Heart right ventricle (tissue), 16 donors: ENCODE data around the gene GKN2. TPM values are rescaled to one million over a fixed set of nuclear protein-coding genes. Genes with fewer than 3 reads are reported as not detected.

Experiments
- ATAC-seq, 8 donors: fragments of 200-7000 bp; cut with Tn5 transposase; one replicate each; pipeline ENCODE4 v1.9.1; 2020; ENCODE audit warnings: mild to moderate bottlenecking in 8 of 8, moderate library complexity in 8 of 8, moderate number of reproducible peaks in 1 of 8
- DNase-seq, 2 donors: peaks; one replicate each; pipeline ENCODE4 v3.0.0-alpha.2; 2020
- H3K27ac ChIP-seq, 10 donors: fragments of 200-600 bp; sonication (generic) in 2 of 10; one replicate each; pipeline versions ENCODE4 v1.5.0 to v1.8.0; 2020 to 2022; ENCODE audit warnings: mild to moderate bottlenecking in 3 of 10
- H3K27me3 ChIP-seq, 7 donors: fragments of 200-600 bp; one replicate each; pipeline ENCODE4 v1.8.0; 2021 to 2022; ENCODE audit warnings: mild to moderate bottlenecking in 2 of 7
- H3K36me3 ChIP-seq, 9 donors: fragments of 200-600 bp; sonication (generic) in 1 of 9; one replicate each; pipeline versions ENCODE4 v1.5.0 to v1.8.0; 2020 to 2022; ENCODE audit warnings: mild to moderate bottlenecking in 2 of 9
- H3K4me1 ChIP-seq, 9 donors: fragments of 200-600 bp; sonication (generic) in 1 of 9; one replicate each; pipeline versions ENCODE4 v1.5.0 to v1.8.0; 2020 to 2022; ENCODE audit warnings: mild to moderate bottlenecking in 4 of 9
- H3K4me3 ChIP-seq, 10 donors: fragments of 200-600 bp; sonication (generic) in 2 of 10; one replicate each; pipeline versions ENCODE4 v1.5.0 to v1.8.0; 2020 to 2022; ENCODE audit warnings: mild to moderate bottlenecking in 7 of 10, moderate library complexity in 2 of 10
- H3K9me3 ChIP-seq, 11 donors: fragments of 200-600 bp in 10 of 11; sonication (generic) in 2 of 11; one replicate each; pipeline versions ENCODE4 v1.5.0 to v1.8.0; 2013 to 2022; ENCODE audit warnings: mild to moderate bottlenecking in 2 of 11, control low read depth in 1 of 11, moderate library complexity in 1 of 11
- WGBS, 2 donors: extraction: QIAGEN DNeasy Blood & Tissue Kit; methylation state at CpG; one replicate each; pipeline ENCODE4 v1.1.7; 2013; ENCODE audit warnings: inconsistent platforms in 1 of 2; 5-methylcytosine and 5-hydroxymethylcytosine counted together
- intact Hi-C, 10 donors: fragments of 100-400 bp; cut with DNase I; formaldehyde crosslinking; loops; one replicate each; pipeline versions ENCODE4 v1.11.1 to v1.14.2; 2022
- polyA plus RNA-seq, 2 donors: library from polyadenylated mRNA; stranded (reverse); fragments of 200-250 nt; gene quantifications; one replicate each; pipeline ENCODE4 v1.2.3, GENCODE V29; 2013
- total RNA-seq, 10 donors: library from RNA; stranded (reverse); fragmentation: NEBNext Ultra II Directional in 3 of 10; extraction: Animal tissue kit (Norgen Biotek cat#: 25700) in 3 of 10; gene quantifications; one replicate each; pipeline versions ENCODE4 v1.2.1 to v1.2.4, GENCODE V29; 2021 to 2023
- TF ChIP-seq, protein P1 (sequence below), 9 donors: fragments of 200-600 bp; sonication (generic) in 2 of 9; IDR thresholded peaks; one replicate each; pipeline versions ENCODE4 v1.5.0 to v1.8.0; 2021 to 2022; ENCODE audit warnings: antibody characterized with exemption in 9 of 9, mild to moderate bottlenecking in 5 of 9, moderate library complexity in 1 of 9
- donor health status: Arrhythmogenic right ventricular cardiomyopathy.
- donor health status: ischemic (EF 13 %, LVEDD 7.1; RV severe dilation, severe dysfunction).
- donor health status: healthy with polysubstance abuse.
- donor health status: DM: no; HTN: yes; CAD: no.
- donor health status: DM: no; HTN: no; CAD: no.
- donor health status: ischemic (EF 25% LVEDD 6.9; RV normal size, moderate dysfunction).
- donor health status: ischemic (EF 25% LVEDD 5.7; RV mildly dilated, moderate dysfunction).
- donor health status: healthy.
- donor health status: DM: yes; HTN: yes; CAD: no.
- donor health status: Ischemic cardiomyopathy.
- donor health status: ischemic (EF 35%, LVEDD 5.7; RV mildly dilated, moderate dysfunction).
- donor health status: nonischemic (EF 11% LVEDD 7.7; RV severe dilation, severe dysfunction).
- donor health status: DM: yes; HTN: yes; CAD: no.
- donor health status: PGD.
- donor health status: ischemic (EF 29% LVEDD 5.4; RV normal size, mild dysfunction).
- donor health status: nonischemic (EF 23%, LVEDD 6.1; RV moderate dilation, normal function).

The GKN2 gene
- total and polyA plus RNA-seq, 12 donors, result not detected

DNA sequence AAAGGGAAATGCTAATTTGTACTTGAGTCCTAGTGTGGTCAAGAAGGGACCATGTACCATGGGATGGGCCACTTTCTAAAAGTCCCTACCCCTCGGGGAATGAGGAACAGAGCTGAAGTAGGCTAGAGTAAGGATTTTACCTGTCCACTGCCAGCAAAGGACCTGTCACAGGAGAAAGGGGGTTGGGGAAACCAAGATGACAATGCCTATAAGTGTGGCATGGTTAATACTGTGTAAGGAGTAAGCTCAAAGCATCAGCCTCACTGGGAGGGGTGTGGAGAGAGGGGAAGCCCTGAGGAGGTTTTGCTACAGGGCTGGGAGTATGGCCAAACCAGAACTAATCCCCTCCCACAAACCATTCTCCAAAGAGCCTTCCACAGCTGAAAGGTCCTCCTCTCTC is 15.8 kb downstream of the GKN2 start:
- ATAC-seq (peak in 1 of 8 donors; percentile 26), DNase-seq (no peak)
- H3K9me3 ChIP-seq, result peaks cover 0 to 14% (median 0%) of the 10 kb centered on the region in 11 donors
- no peaks in the 10 kb centered on the region for H3K36me3 ChIP-seq
- no peak overlapping the region for H3K4me3 ChIP-seq
- 86 to 88% methylated on average over 1 of the region's 1 CpG for WGBS, 2 donors
- peaks cover 0 to 14% (median 0%) of the 10 kb centered on the region in 9 donors for H3K4me1 ChIP-seq
- TF ChIP-seq, protein P1, sequence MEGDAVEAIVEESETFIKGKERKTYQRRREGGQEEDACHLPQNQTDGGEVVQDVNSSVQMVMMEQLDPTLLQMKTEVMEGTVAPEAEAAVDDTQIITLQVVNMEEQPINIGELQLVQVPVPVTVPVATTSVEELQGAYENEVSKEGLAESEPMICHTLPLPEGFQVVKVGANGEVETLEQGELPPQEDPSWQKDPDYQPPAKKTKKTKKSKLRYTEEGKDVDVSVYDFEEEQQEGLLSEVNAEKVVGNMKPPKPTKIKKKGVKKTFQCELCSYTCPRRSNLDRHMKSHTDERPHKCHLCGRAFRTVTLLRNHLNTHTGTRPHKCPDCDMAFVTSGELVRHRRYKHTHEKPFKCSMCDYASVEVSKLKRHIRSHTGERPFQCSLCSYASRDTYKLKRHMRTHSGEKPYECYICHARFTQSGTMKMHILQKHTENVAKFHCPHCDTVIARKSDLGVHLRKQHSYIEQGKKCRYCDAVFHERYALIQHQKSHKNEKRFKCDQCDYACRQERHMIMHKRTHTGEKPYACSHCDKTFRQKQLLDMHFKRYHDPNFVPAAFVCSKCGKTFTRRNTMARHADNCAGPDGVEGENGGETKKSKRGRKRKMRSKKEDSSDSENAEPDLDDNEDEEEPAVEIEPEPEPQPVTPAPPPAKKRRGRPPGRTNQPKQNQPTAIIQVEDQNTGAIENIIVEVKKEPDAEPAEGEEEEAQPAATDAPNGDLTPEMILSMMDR (IDR thresholded peaks at IDR 0.05), result no peak
- intact Hi-C loops, result no loop called here
- peaks cover 0 to 4% (median 0%) of the 10 kb centered on the region in 7 donors for H3K27me3 ChIP-seq
- H3K27ac ChIP-seq, result no peak overlapping the region

- no peak for DNase-seq
- H3K4me1 ChIP-seq, result peaks cover 0 to 14% (median 0%) of the 10 kb centered on the region in 9 donors
- no peak overlapping the region for H3K27ac ChIP-seq
- H3K4me3 ChIP-seq, result no peak overlapping the region
- H3K36me3 ChIP-seq, result no peaks in the 10 kb centered on the region
- TF ChIP-seq, protein P1 (IDR thresholded peaks at IDR 0.05), result no peak
- intact Hi-C loops, result no loop called here
- WGBS, 2 donors, result 60 to 62% methylated on average over 2 of the region's 2 CpGs
- H3K9me3 ChIP-seq, result peaks cover 0 to 14% (median 0%) of the 10 kb centered on the region in 11 donors
- ATAC-seq, result no peak
- peaks cover 0 to 4% (median 0%) of the 10 kb centered on the region in 7 donors for H3K27me3 ChIP-seq
Measured at GRCh38 chr2:68936427-68936826, 16.3 kb downstream of the GKN2 start.

DNA sequence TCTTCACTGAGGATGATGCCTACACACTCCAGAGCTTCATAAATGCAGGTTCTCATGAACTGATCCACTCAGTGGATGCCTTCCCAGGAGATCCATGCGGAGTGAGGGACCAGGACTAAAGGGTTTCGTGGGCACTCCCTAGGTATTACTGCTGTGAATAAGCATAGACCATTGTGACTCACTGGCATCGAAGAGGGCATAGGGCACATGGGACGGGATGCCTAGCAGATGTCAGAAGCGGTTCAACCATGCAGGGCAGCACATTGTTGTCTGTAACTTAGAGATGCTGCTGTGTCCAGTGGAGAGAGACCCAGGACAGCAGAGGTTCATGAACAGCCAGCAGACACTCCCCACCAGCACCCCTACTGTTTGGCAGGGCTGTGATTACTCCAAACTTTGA is 17.2 kb downstream of the GKN2 start:
- Histone ChIP-seq H3K36me3 (no peaks in the 10 kb centered on the region), H3K4me1 (peaks cover 0 to 14% (median 0%) of the 10 kb centered on the region in 9 donors), H3K27ac (no peak overlapping the region), H3K4me3 (no peak overlapping the region), H3K9me3 (peaks cover 0 to 14% (median 0%) of the 10 kb centered on the region in 11 donors), H3K27me3 (no peaks in the 10 kb centered on the region)
- intact Hi-C loops, result no loop called here
- 97 to 98% methylated on average over 5 of the region's 5 CpGs for WGBS, 2 donors
- TF ChIP-seq, protein P1 (IDR thresholded peaks at IDR 0.05), result no peak
- DNase-seq (no peak), ATAC-seq (no peak)

DNA sequence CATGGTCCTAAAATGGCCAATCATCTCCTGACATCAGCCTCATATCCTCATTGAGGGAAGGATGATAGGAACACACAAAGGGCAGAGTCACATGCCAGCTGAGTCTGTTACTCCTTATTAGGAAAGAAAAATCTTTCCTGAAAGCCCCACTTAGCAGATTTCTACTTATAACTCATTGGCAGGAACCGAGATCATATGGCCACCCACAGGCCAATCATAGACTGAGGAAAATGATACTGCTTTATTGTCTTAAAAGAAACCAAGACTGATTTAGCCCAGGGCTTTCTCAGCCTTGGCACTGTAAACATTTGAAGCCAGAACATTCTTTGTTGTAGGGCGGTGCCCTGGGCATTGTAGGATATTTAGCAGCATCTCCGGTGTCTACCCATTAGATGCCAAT is 18.7 kb downstream of the GKN2 start:
- Histone ChIP-seq H3K36me3 (no peaks in the 10 kb centered on the region), H3K27me3 (no peaks in the 10 kb centered on the region), H3K27ac (no peak overlapping the region), H3K4me3 (no peak overlapping the region), H3K4me1 (peaks cover 0 to 14% (median 0%) of the 10 kb centered on the region in 9 donors), H3K9me3 (peaks cover 0 to 3% (median 0%) of the 10 kb centered on the region in 11 donors)
- intact Hi-C loops, result no loop called here
- ATAC-seq (no peak), DNase-seq (no peak)
- TF ChIP-seq, protein P1 (IDR thresholded peaks at IDR 0.05), result no peak
- WGBS, 2 donors, result 92 to 98% methylated on average over 3 of the region's 3 CpGs
